Myocyte (in vitro differentiated cells): ENCODE data around the gene TSEN15. TPM values are rescaled to one million over a fixed set of nuclear protein-coding genes. Genes with fewer than 3 reads are reported as not detected.
A peak's percentile ranks its signal among the peaks of the same experiment; 100 is the strongest.

Source experiments
- DNase-seq: peaks from one replicate; pipeline ENCODE4 v3.0.0-alpha.2; 2012; ENCODE audit warnings: low read depth
- polyA plus RNA-seq: library from polyadenylated mRNA; unstranded; fragments of >200 nt; gene quantifications from one replicate; pipeline ENCODE4 v1.2.1, GENCODE V29; 2012; ENCODE audit warnings: missing spikeins
- total RNA-seq: library from RNA; depleted of rRNA; stranded (reverse); fragments of >200 nt; gene quantifications from 2 replicates; pipeline ENCODE4 v1.2.3, GENCODE V29; 2014

Gene TSEN15
- total RNA-seq: 56.8 and 80.1 TPM in 2 replicates
- polyA plus RNA-seq: 32.7 TPM

DNA sequence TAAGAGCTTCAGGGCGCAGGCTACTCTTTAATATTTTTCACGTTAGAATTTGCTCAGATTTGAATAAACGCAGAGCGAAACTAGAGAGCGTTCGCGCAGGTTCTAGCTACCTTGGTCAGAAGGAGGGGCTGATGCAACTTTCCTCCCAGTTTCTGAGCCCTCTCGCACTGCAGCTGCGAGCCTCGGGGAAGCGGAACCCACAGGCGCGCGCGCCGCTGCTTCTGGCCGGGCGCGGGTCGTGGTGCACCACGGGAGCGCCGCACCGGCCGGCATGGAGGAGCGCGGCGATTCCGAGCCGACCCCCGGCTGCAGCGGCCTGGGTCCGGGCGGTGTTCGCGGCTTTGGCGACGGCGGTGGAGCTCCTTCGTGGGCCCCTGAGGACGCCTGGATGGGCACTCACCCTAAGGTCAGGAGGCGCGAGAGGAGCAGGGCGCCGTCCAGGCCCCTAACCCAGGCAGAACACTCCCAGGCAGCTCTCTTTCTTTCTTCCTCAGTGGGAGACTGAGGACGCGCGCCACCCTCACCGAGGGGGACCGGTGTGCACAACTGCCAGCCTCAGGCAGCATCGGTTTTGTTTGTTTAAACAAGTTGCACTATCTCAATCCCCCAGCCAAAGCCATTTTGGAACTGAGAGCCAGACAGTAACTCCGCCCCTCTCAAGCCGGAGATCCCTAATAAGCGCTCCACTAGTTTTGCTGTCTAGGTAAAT is at the start of gene TSEN15:
TSEN15 (plus strand) TSS at position 246 of the 709 bp plus-strand sequence; CDS start at position 272, 26 bp downstream.
- peak; percentile 86 for DNase-seq

DNA sequence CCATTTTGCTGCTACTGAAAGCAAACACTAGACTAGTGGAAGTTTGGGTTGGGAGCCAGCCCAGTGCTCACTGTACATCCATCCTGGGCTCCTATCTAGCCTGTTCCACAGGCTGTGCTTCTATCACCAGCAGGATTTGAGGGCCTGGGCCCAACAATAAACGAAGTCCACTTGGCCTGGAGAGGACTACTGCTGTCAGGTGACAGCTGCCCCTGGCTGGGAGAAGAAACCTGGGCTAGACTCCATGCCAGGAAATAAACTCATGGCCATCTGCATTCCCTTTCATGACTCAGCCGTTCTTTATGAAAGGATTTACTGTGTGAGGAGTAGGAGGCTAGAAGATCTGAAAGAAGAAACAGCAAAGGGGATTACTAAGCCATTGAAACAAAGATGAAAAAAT is 49.5 kb upstream of the TSEN15 start:
- DNase-seq: peak; percentile 89

DNA sequence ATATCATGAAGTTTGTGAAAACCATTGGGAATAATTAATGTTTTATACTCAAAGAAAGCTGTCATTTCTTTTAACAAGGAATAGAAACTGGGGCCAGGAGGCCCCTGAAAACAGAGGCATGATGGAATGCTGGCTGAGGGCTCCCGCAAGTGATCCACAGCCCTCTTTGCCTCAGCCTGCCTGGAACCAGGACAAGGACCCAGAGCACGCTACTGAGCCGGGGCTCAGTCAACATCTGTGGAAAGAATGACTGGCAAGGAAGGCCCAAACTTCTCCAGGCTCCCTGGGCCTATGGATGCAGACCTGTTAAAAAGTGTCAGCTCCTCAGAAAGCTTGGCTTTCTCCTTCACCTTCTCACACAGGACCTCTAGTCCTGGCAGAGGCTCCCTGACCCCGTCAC is 46.6 kb upstream of the TSEN15 start:
- DNase-seq: no peak

DNA sequence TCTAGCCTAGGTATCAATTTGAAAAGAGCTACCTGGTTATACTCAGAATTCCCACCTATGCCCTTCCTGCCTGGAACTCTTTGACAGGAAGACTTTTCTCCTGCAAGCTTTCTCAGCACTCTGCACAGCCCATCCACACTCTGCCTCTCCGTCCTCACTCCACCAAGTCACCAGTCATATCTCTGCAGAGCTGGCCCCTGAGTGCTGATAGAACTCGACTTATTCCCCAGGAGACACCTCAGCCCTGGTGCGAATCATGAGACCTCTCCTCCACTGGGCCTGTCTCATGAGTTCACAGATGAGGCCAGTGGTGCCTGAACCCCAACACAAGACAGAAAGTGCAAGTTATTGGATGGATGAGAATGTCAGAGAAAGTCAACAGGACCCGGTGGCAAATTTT is 46.0 kb upstream of the TSEN15 start:
- DNase-seq: no peak

DNA sequence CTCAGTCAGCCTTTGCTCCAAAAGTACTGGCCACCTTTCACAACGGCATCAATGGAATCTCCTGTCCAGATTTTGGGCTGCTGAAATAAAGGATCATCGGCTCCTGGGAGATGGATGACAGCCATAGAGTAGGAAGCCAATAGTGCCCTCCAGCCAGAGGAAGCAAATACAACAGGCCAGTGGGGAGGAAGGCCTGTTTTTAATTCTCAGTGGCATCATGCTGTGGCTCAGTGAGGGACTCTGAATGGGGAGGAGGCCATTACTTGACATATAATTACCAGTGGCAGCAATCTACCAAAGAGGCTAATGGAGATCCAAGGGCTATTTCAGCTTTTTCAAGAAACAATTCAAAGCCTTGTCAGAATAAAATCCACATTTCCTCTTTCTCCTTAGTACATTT is 40.7 kb upstream of the TSEN15 start:
- DNase-seq: no peak

DNA sequence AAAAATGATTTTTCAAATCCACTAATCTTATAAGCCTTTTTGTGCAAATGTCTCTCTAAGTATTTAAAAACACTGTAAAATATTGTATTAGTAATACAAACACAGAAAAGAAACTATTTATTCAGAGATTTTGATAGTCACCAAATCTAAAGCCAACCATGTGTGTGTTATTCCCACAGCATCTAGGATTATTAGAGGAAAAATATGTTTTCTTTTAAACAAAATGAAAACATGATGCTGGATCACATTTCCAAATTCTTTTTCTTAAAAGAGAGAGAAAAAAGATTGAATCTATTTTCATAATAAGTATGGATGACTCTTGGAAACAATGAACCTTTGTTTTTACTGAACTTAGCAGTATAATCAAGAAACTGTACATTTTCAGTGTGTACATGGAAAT is 39.3 kb upstream of the TSEN15 start:
- no peak for DNase-seq

DNA sequence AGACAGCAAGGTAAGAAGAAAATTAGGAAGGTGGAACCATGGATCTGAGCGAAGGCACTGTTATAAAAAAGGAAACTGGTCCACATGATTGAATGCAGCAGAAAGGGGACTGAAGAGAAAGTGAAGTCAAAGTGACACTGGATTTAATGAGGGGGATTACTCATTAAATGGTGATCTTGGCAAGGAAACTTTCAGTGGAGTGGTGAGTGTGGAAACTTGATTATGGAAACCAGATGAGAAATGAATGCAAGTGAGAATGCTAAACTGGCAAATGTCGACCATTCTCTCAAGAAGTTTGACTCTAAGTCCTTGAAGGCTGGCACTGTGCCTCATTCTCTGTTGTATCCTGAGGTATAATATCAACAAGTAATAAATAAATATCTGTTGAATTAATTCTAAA is 37.3 kb upstream of the TSEN15 start:
- DNase-seq: no peak

DNA sequence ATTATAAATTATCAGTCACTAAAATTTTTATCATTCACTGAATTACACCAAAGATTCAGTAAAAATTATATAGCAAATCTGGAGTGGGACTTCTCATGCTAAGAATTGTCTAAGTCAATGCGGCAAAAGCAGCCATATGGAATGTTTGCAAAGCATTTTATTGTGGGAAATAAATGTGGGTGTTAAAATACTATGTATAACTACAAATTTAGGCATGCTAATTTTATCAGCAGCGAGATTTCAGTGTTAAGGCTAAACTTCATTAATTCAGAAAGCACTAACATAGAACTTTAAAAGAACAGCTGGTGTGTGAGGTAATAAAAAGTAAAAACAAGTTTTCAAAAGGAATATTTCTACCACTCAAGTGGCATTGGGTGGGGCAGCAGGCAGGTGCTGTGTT is 35.4 kb upstream of the TSEN15 start:
- no peak for DNase-seq

DNA sequence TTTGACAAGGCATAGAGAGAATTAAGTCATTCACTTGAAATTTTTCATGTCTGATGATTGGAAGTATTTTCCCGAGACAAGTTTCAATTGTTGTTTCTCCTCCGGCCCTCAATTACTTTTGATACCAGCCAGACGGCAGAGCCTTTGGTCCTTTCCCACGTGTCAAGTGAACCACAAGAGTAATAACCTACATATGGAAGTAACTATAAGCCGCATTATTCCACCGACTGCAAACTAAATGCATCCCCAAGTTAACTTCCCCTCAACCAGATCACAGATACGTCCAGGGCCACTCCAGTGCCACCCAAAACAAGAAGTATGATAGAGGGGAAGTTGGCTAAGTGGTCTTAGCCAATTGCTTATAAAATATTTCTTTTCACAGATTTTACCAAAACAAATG is 34.2 kb upstream of the TSEN15 start:
- DNase-seq: no peak

DNA sequence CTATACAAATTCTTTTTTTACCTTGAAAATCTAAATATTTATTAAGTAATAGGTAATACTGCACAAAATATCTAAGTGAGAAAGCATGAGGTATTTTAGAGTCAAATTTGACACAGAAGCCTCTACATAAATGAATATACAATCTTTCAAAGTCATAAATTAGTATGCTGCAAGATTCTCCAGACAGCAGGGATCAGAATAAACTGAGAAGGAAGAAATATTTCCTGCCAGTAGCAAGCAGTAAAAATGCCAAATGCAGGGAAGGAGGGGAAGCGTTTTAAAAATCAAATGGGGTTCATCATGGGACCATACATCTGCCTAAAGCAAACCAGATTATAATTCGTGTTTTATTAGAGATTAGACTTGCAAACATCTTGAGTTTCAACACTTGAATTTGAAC is 32.9 kb upstream of the TSEN15 start:
- no peak for DNase-seq

DNA sequence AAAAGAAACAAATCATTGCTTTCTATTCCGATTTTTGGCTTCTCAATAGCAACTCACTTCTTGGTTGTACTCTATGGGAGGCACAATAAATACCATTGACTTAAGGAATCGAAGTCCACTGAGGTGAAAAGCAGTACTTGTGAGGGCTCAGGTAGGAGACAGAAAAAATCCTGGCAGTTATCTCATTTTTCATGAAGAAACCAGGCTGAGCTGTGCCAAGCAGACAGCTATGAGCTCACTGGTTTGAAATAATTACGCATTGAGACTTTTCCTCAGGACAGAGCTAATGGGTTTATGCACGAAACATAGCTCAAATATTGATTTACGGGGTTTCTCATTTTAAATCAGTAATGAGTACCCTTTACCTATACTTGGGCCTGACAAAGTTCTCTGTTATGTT is 32.5 kb upstream of the TSEN15 start:
- no peak for DNase-seq

DNA sequence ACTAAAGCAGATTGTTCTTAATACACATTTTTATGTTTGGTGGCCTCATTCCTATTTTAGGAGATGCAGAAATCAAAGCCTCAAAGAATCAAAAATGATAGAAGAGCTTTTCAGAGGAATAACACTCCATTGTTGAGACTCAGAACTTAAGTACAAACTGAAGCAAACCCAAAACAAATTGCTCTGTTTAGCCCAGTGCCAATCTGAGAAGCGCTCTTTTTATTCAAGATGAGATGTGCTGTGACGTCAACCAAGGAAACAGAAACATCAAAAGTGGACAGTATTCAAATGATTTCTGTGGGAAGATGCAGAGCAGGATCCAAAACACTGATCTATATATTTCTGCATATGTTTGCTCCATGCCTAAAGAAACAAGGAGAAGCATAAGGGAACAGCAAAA is 32.0 kb upstream of the TSEN15 start:
- DNase-seq: no peak

DNA sequence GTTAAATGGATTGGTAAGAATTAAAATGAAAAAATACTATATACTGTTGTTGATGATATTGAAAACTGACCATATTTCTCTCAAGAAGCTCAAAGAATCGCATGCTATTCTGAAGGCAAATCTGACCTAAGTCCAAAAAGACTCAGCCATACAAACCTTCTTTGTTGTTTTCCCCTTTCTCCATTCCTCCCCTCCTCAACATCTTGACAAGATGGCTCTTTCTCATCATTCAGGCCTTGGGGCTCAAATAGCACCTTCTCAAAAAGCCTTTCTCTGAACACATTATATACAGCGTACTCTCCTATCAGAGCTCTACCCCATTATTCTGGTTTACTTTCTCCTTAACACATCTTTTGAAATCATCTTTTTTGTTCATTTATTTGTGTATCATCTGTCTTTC is 31.2 kb upstream of the TSEN15 start:
- no peak for DNase-seq

DNA sequence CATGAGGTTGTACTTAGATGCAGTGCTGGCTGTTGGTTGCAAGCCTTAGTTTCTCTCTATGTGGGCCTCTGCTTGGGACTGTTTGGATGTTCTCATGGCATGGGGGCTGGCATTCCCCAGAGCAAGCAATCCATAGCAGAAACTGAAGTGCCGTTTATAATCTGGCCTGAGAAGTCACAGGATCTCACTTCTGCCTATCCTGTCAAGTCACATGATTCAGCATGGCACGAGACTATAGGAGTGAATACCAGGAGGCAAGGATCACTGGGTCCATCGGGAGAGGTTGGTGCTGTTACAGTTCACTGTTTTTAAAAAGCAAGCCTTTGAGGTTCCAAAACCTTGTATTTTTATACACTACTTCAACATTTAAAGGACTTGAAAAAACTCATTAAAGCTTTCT is 30.7 kb upstream of the TSEN15 start:
- no peak for DNase-seq

DNA sequence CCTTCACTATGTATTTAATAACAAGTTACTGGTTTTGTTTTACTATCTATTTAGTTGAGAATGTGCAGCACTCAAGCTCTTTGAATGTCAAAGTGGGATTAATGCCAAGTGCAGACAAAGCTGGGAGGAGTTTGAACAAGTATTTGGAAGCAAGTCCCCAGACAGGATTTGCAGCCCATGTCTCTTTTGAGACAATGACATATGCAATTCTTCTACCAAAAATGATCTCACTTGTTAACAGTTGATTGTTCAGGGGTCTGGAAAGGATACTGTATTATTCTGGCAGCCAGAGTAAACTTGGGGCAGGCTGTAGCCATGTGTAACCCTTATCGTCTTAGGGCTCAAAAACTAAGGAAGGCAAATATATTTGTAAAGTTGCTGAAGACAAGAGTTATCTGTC is 29.8 kb upstream of the TSEN15 start:
- DNase-seq: peak; percentile 60

DNA sequence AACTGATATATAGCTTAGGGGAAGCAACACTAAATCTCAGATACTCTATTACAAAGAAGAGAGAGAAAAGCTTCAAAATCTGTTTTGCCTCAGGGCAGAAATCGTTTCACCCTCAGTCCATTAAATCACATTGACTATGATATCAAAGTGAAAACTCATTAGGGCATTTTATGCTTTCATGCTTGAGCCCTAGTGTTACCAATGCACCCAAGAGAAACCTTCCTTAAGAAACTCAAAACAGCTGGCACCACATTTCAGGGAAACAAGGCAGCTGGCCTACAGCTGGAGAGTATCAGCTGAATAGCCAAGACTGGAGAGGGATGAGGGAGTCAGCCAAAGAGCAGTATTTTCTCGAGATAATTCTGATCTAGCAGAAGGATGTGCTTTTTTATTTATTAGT is 28.9 kb upstream of the TSEN15 start:
- DNase-seq: peak; percentile 77

DNA sequence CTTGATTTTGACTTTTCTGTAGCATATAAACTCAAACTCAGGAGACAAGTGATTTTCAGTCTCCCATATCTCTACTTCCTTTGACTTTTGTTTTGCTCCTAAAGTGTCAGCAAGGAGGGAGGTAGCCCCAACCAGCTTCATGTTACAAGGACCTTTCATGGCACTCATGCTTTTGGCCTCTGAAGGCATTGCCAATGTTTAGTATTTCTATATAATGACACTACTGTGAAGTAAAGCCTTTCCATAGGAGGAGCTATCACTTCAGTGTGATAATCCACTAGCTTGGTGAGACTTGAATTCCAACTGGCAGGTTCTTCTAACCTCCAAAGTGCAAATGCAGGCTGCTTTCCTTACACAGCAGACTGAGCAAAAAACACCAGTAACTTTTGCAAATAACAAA is 28.4 kb upstream of the TSEN15 start:
- no peak for DNase-seq

DNA sequence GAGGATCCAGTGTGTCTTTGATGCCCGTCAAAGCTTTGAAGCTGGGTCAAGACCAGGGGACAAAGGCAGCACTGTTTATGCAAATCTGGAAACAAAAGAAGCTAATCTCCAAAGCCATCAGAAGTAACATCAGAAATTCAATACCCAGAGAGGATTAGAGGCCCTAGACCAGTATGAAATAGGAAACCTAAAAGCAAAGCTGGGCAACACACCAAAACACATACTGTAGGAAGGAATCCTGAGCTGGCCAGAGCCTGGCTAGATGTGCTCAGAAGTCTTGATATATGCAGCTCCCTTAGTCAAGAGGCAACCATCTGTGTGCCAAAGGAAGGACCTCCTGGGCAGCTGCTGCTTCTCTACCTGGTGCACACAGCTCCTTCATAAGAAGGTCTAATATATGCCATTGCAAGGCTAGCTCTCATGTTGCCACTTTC is 26.3 kb upstream of the TSEN15 start:
- DNase-seq: peak; percentile 95

DNA sequence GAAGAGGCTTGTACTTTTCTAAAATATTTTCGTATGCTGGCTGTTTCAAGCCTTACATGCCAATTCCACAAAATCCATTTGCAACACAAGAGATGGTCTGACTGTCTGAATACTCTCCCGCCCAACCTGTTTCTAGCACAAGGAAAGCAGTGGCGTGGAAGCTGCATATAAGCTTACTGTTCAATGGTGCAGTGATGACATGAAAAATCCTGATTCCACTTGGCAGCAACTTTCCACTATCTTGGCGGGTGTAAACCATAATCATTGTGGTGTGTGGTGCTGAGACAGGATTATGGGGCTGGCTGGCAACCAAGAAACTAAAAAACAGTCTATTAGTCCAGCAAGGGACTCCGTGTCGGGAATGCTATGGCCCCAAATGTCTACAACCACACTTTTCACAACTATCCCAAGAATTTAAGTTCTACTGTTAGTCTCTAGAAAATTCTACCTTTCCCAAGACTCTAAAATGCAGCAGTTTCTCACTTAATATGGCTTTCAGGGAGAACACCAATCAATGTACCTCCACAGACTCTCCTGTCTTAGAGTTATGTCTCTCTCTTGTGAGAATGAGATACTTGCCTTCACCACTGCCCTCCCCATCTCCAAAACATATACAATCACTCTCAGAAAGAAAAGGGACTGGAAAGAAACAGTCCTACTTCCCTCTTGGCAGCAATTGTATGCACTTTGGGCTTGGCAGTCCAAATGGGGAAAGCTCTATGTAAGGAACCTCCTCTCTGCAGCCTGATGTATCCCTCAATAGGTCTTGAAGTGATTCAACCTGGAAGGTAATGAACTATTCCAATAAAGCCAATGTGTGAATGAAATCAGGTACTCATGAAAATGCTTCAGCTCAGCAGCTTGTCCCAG is 23.5 kb upstream of the TSEN15 start:
- peak; percentile 30 for DNase-seq

DNA sequence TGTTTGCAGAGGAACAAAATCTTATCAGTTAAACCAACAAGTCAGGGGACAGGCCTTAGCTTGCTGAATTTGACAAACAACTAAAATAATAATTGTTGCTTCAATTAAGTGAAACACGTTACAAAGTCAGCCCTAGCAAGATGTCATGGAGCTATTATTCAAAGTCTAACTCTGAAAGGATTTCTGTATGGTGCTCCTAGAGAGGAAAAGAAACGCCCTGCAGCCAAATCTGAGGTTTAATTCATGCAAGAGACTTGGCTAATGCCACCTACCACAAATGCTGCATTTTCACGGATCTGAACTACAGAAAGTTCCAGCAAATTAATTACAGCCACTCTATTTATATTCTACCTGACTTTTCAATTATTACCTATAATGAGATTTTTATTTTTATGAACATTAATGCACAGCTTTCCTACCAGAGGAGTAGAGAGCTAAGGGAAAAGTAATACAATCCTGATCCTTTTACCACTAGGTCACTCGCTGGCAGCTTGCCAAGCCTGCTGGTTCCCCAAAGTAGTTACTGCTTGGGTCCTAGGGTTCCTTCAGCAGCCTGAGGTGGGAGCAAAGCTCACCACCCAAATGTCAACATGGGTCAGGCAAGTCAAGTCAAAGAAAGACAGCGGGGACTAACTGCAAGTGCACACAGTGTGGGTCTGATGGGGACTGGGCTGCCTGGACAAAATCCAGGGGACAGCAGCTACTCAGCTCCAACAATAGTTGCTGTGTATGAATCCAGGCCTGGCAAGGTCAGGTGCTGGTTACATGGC is 22.5 kb upstream of the TSEN15 start:
- peak; percentile 52 for DNase-seq

DNA sequence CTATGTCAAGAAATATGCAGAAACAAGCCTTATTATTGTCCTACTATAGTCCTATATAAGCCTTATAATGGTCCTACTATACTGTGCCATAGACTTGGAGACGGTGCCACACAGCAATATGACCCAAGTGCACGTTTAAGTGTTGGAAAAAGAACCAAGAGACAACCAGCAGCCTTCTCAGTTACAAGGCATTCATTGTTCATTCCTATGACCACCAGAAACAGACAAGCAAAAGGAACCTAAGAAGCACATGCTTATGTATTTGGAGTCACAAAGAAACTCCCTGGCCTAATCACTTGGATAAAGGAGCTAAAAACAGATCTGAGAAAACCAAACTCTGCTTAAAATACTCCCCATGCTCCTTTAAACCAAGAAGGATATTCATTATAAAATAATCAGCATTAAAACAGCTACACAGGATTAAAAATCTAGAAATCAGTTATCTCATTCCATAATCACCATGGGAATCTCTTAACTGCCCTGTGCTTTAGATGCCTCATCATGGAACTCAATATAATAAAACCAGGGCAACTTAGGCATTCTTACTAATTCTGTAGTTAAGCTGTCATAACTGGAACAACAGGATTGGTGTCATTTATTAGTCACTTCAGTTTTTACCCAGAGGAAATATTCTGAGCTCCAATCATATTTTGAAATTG is 21.0 kb upstream of the TSEN15 start:
- DNase-seq: peak; percentile 48

DNA sequence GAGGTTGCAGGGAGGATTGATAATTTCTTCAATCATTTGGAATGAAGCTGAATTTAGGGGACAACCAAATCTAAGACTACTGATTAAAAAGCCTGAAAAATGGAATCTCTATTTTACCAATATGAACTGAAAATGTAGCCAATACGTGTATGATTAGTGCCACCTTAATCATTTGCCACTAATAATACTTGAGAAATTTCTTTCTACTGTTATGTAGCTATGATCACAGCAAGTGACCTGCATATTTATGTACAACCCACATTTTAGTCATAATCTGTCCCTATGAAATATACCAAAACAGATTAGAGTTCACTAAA is 20.5 kb upstream of the TSEN15 start:
- DNase-seq: no peak
